HUES6 (cell line): ENCODE data around the gene ADAMTS2.

Source experiments
- H3K27ac ChIP-seq: 2 replicates; pipeline ENCODE4 v1.7.0; 2013; ENCODE audit warnings: low read depth, mild to moderate bottlenecking, low read length, inconsistent platforms
- H3K27me3 ChIP-seq: 2 replicates; pipeline ENCODE4 v1.6.1; 2013; ENCODE audit warnings: low read length; ENCODE audit not compliant: control insufficient read depth, insufficient read depth
- H3K36me3 ChIP-seq: 2 replicates; pipeline ENCODE4 v1.6.1; 2013; ENCODE audit warnings: low read length; ENCODE audit not compliant: control insufficient read depth, insufficient read depth
- H3K4me1 ChIP-seq: 2 replicates; pipeline ENCODE4 v1.6.1; 2013; ENCODE audit warnings: low read length; ENCODE audit not compliant: control insufficient read depth, insufficient read depth
- H3K4me3 ChIP-seq: 2 replicates; pipeline ENCODE4 v1.5.1; 2013; ENCODE audit warnings: low read depth, low read length
- H3K9ac ChIP-seq: one replicate; pipeline ENCODE4 v1.6.1; 2013; ENCODE audit warnings: mild to moderate bottlenecking, low read length
- H3K9me3 ChIP-seq: 2 replicates; pipeline ENCODE4 v1.6.1; 2013; ENCODE audit warnings: low read depth, low read length; ENCODE audit not compliant: control insufficient read depth, insufficient read depth

ADAMTS2 gene

DNA sequence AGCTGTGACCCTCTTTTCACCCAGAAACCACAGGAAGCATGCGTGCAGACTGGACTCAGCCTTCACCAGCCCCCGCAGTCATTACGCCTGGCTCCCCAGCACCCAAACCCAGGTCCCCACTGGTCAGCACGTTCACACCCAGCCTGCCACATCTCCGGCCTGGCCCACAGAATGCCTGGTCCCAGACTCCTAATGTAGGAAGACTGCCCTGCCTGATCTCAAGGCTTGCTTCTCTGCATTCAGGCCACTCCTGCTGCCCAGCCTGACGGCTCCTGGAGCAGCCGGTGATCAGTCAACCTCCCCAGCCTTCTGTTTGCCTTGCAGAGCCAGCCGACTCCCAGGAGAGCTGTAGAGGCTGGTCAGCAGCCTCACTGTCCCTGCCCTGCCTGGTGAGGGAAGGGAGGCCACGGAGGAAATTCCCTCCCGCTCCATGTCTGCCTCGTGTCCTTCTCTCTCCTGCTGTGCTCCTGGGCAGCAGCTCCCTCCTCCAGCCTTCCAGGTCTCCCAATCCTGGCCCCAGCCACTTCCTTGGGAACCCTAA lies 25.4 kb downstream of the ADAMTS2 start:
- no peak overlapping the region for H3K4me3 ChIP-seq
- H3K4me1 ChIP-seq: peaks cover 8% of the 10 kb centered on the region; the same call in 1 of the 2 replicates

DNA sequence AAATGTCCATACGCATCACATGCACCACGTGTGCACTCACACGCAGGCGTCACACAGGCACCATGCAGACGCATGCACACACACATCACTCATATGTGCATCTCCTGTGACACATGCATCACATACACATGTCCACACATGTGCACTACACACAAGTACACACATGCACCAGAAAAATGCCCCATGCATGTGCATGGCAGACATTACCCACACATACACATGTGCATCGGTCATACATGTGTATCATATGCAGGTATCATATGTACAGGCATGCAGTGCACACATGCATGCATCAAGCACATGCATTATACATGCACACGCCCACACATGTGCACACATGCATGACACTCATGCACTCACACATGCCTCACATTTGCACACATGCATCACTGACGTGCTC lies 26.1 kb downstream of the ADAMTS2 start:
- Histone ChIP-seq H3K4me1 (peaks cover 8% of the 10 kb centered on the region; the same call in 1 of the 2 replicates), H3K27me3 (no peaks in the 10 kb centered on the region), H3K27ac (no peak overlapping the region), H3K4me3 (no peak overlapping the region), H3K36me3 (no peaks in the 10 kb centered on the region), H3K9ac (no peak overlapping the region), H3K9me3 (no peaks in the 10 kb centered on the region)

More for the DNA sequence above, 25.4 kb downstream of the ADAMTS2 start:
- no peak overlapping the region for H3K9ac ChIP-seq
- 0 out of 2 replicates have a peak overlapping the region, but pooled peaks have one; percentile 34 for H3K27ac ChIP-seq
- H3K36me3 ChIP-seq: no peaks in the 10 kb centered on the region
- no peaks in the 10 kb centered on the region for H3K27me3 ChIP-seq
- H3K9me3 ChIP-seq: no peaks in the 10 kb centered on the region

DNA sequence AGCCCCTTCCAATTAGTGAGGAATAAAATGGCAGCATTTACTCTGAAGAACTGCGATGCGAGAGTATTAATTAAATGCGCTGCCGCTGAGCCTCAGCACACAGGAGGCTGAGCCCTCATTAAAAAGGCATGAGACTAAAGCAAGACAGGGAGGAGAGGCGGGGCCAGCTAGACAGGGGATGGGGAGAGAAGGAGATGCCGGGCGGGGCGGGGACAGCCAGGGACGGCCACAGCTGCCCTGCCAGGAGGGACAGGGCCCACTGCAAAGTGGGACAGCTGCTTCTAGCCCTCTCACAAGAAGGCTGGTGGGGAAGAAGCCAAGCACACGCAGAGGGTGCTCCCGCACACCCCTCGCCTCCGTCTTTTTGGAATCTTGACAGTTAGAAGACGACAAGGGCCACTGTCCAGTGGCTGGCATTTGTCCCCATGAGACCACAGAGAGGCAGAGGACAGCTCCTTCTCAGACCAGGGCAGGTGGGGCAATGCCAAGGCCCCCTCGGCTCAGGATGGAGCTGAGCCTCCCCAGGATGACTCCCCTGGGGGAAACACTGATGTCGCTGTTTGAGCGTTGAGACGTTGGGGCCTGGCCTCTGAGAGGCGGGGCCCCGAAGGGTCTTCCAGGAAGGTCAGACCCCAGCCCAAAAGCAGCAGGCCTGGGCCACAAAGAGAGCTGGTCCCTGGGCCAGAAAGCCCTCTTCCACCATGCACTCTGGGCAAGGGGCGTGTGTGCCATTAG lies 26.9 kb downstream of the ADAMTS2 start:
- H3K27ac ChIP-seq: no peak overlapping the region
- no peak overlapping the region for H3K4me3 ChIP-seq
- peaks cover 8% of the 10 kb centered on the region; the same call in 1 of the 2 replicates for H3K4me1 ChIP-seq
- H3K27me3 ChIP-seq: no peaks in the 10 kb centered on the region
- no peaks in the 10 kb centered on the region for H3K9me3 ChIP-seq
- H3K36me3 ChIP-seq: no peaks in the 10 kb centered on the region
- no peak overlapping the region for H3K9ac ChIP-seq

- Histone ChIP-seq H3K4me1 (peaks cover 8% of the 10 kb centered on the region; the same call in 1 of the 2 replicates), H3K27ac (no peak overlapping the region), H3K4me3 (no peak overlapping the region), H3K9ac (no peak overlapping the region), H3K36me3 (no peaks in the 10 kb centered on the region), H3K27me3 (no peaks in the 10 kb centered on the region), H3K9me3 (peaks cover 1% of the 10 kb centered on the region)
Observed at GRCh38 chr5:179317411-179318220, 27.6 kb downstream of the ADAMTS2 start.

GRCh38 chr5:179316982-179317381 lies 28.3 kb downstream of the ADAMTS2 start:
- H3K4me1 ChIP-seq: peaks cover 8% of the 10 kb centered on the region; the same call in 1 of the 2 replicates
- H3K4me3 ChIP-seq: no peak overlapping the region
- H3K27ac ChIP-seq: no peak overlapping the region
- H3K9me3 ChIP-seq: peaks cover 6% of the 10 kb centered on the region
- no peaks in the 10 kb centered on the region for H3K27me3 ChIP-seq
- H3K9ac ChIP-seq: no peak overlapping the region
- no peaks in the 10 kb centered on the region for H3K36me3 ChIP-seq

GRCh38 chr5:179316111-179316551 lies 29.1 kb downstream of the ADAMTS2 start:
- no peak overlapping the region for H3K4me3 ChIP-seq

GRCh38 chr5:179315356-179315890 lies 29.8 kb downstream of the ADAMTS2 start:
- Histone ChIP-seq H3K36me3 (no peaks in the 10 kb centered on the region), H3K9ac (no peak overlapping the region), H3K9me3 (peaks cover 6% of the 10 kb centered on the region), H3K4me1 (peaks cover 8% of the 10 kb centered on the region; the same call in 1 of the 2 replicates), H3K4me3 (no peak overlapping the region), H3K27ac (no peak overlapping the region), H3K27me3 (no peaks in the 10 kb centered on the region)

More at GRCh38 chr5:179316111-179316551, 29.1 kb downstream of the ADAMTS2 start:
- Histone ChIP-seq H3K4me1 (peaks cover 8% of the 10 kb centered on the region; the same call in 1 of the 2 replicates), H3K36me3 (no peaks in the 10 kb centered on the region), H3K27ac (no peak overlapping the region), H3K9me3 (peaks cover 6% of the 10 kb centered on the region), H3K9ac (no peak overlapping the region), H3K27me3 (no peaks in the 10 kb centered on the region)

DNA sequence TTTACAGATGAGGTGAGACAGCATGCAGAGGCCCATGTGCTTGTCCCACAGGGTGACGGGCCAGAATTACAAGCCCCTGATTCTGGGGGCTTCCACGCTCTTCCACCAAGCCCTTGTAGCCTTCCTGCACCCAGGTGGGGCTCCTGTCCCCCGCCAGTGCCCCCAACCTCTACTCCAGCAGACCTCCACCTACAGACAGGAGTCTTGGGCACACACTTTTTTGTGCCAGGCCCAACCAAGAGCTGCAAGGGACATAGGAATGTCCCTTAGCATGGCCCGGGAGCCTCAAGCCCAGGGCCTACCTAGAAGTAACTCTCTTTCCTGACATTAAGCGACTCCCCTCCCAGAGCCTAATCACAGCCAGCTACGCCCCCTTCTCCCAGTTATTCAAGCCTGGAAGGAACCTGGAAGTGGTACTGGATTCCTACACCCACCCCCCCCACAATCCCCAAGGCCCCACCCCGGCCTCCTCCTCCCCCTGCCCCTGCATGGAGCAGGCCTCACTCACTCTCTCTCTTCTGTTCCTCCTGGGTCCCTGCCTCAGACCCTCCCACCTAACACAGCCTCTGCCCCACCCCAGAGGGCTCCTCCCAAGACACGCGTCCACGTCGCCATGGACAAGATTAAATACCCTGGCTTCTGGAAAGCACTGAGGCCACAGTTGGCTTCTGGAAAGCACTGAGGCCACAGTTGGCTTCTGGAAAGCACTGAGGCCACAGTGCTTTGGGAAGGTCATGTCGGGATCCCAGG lies 30.5 kb downstream of the ADAMTS2 start:
- no peak overlapping the region for H3K27ac ChIP-seq
- H3K36me3 ChIP-seq: no peaks in the 10 kb centered on the region
- H3K4me1 ChIP-seq: peaks cover 8% of the 10 kb centered on the region; the same call in 1 of the 2 replicates
- peaks cover 6% of the 10 kb centered on the region for H3K9me3 ChIP-seq
- H3K4me3 ChIP-seq: no peak overlapping the region
- H3K27me3 ChIP-seq: no peaks in the 10 kb centered on the region
- no peak overlapping the region for H3K9ac ChIP-seq

DNA sequence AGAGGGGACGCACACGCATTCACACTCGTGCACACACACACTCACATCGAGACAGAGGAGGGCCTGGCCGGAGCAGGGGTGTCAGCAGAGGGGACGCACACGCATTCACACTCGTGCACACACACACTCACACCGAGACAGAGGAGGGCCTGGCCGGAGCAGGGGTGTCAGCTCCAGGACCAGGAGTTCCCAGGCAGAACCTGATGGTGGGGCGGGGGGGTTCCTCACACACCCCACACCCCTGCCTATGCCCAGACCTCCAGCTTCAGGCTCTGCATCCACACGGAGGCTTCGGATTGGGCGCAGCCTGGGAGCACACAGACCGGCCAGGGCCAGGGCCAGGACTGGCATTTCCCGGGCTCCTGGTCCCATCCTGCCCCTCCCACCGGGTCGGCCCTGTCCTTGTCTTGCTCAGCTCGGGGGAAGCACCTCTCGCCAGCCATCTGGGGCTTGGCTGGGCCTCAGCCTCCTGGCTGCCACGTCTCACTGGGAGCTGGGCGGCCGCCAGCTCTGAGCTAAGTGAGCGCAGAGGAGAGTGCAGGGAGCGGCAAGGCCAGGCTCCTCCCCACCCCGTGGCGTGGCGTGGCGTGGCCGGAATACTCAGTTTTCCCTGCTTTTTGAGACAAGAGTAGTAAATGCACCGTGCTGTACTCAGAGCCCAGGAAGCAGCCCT lies 31.3 kb downstream of the ADAMTS2 start:
- Histone ChIP-seq H3K4me1 (peaks cover 8% of the 10 kb centered on the region; the same call in 1 of the 2 replicates), H3K36me3 (no peaks in the 10 kb centered on the region), H3K4me3 (no peak overlapping the region), H3K9me3 (peaks cover 6% of the 10 kb centered on the region), H3K27ac (no peak overlapping the region), H3K27me3 (no peaks in the 10 kb centered on the region), H3K9ac (no peak overlapping the region)
